EH (cell line): ENCODE data around the gene CHCHD6.
A peak's percentile ranks its signal among the peaks of the same experiment; 100 is the strongest.

Experiments
- DNase-seq: peaks from one replicate; pipeline ENCODE4 v3.0.0-alpha.2; 2015; ENCODE audit warnings: low read depth

The CHCHD6 gene

DNA sequence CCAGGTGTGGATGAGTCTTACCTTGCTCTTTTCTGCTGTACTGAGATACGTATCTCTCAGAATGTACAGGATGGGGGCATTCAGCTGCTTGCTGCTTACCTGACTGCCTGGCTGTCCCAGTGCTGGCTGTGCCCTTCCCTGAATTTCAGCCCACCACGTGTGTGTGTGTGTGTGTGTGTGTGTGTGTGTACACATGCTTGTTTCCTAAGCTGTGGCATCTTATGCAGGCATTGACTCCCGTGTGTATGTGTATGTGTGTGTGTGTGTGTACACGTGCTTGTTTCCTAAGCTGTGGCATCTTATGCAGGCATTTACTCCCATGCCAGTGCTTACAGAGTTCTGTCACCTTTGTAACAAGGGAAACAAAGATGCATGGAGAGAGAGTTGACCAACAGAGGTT, 218.4 kb downstream of the CHCHD6 start:
- DNase-seq, result no peak

DNA sequence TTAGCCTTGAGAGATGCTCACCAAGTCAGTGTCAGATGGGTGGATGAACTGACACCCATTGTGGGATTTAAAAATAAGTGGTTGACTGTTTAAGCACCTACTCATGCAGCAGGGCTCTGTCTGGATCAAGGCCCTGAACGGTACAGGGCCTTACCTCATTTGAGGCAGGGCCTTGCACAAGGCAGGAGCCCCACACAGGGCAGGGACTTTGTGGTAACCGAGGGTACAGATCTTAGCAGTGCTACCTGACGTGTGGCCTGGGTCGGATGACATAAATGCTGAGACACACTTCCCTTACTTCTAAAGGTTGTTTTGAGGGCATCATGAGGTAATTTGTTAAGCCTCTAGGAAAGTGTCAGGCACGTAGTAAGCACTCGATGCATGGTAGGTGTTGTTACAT, 219.4 kb downstream of the CHCHD6 start:
- DNase-seq, result no peak

DNA sequence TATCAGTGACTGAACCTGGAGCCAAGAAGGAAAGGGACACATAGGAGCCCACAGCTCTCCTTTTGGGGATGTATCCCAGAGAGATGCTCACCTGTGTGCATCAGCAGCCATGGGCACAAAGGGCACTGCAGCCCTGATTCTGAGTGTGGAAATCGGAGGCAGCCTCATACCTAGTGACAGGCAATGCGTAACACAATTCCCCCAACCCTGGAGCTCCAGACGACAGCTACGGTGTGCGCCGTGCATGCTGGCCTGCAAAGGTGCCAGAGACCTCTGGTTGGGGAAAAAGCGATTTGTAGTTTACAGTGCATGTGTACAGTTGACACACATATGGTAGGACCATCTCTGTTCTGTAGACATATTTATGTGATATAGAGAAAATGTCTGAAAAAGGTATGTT, 219.9 kb downstream of the CHCHD6 start:
- DNase-seq, result no peak

DNA sequence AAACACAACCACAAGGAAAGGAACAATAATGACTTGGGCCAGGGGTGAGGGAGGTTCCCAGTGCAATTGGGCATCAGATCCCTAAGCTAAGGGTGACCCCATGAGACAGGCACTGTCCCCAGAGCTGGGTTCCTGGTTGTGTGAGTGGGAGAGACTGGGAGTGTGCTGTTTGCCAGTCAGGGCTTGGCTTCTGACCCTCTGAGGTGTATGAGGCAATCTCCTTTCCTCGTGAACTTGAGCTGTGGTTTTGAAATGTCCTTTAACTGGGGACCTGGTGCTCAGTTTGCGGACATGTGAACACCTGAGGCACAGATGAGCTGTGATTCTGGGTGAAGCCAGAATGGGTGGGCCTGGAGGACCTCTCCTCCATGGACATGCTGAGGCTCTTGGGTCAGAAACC, 220.4 kb downstream of the CHCHD6 start:
- DNase-seq, result no peak

DNA sequence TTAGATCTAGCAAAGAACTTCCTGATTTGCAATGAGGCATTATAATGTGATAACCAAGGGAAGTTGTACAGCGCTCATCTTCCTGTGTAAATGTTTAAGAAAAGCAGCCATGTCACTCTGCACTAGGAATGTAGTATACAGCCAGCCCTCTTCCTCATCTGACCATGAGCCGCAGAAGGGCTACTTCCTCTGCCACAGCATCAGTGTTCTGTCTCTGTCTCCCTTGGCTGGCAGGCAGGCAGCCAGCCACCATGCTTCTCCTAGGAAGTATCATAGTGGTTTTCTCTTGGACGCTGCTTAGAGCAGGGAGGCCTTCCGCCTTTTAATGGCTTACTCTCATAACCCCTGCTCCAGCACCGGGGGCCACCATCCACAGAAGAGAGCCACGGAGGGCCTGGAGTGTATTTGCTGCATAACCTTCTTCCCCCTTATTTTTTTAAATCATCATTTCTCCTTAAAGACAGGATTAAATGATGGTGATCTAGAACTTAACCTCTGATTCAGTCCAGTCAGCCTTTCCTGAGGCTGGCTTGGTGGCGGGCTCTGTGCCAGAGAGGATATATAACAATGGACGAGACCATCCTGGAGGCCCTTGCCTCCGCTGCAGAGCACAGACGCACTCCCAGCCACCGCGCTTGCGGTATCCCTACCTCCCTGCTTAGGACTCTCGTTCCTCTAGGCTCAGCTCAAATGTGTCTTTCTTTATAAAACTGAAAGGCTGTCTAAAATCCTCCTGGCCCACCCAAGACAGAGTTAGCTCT, 221.6 kb downstream of the CHCHD6 start:
- peak; percentile 55 for DNase-seq

DNA sequence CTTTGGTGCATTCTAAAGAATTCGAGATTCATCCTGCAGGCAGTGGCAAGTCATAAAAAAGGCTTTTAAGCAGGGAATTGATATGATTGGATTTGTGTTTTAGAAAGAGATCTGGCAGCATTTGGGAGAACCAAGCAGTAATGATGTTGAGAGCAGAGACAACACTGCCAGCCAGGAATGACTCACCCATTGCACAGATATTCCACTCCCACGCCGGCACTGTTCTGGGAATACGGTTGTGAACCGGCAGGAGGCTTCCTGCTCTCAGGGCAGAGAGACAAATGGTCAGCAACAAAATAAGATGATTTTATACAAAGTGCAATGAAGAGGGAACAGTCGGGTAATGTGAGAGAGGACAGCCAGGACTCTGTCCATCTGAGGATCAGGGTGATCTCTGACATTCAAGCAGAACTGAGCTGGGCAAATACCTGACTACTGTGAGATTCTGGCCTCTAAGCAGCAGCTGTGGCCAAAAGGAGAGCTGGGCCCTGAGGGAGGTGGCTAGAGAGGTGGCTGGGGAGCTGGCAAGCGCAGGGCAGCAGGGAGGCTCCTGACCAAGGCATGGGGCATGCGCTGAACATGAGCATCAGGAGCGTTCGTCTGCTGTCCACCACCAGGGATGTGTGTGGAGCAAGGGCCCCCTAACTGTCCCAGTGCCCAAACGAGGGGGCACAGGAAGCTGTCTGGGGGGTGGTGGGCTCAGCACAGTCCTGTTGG, 222.8 kb downstream of the CHCHD6 start:
- peak; percentile 90 for DNase-seq

DNA sequence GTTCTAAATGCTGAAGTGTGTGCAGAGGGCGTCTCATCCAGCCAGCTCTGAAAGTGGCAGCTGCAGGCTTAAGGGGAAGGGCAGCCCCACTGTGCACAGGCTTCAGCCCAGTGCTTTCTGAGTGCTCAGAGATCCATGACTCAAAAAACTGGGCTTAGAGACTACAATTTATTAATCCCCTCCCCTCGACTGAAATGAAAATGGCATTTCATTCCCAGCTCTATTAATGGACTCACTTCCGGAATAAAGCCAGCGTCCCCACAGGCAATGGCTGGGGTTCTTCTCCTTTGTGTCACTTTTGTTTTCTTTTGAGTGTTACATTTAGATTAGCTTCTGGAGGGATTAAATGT, 223.3 kb downstream of the CHCHD6 start:
- peak; percentile 61 for DNase-seq

DNA sequence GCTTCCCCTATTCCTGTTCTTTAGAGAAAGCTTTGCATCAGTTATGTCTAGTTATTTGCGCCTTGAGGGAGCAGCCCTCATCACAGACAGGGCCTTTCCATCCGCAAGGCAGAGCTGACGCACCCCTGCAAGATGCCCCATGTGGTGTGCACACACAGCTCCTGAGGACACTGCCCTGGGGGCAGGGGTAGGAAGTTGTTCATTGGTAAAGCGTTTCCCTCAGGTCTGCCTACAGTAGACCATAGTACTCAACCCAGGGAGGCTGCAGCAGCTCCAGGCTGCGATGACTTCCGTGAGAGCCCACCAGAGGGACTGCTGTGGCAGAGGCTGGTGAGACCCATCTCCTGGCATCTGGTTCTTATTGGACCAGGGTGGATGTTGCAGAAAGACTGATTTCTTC, 223.8 kb downstream of the CHCHD6 start:
- DNase-seq, result peak; percentile 73

DNA sequence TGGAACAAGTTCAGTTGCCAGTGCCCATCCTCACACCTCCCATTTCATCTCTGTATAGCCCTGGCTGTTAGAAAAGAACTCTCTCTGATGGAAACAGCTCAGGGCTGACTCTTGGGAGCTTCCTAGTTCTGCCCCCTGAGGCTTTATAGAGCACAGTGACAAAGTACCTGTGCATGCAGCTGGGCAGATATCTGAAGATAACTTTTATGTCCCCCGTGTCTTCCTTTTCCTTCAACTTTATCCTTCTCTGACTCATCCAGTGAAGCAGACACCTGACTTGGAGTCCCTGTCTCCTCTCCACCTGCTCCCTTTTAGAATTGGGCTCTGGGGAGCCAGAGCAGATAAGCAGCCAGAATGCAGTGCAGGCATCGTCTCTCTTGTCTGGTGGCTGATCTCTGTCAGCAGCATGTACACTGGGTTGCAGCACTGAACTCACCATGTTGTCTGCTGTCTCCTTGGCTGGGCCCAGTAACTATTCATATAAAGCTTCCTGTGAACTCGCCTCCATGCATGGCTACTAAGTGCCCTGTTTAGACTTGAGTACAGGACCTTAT, 225.0 kb downstream of the CHCHD6 start:
- DNase-seq, result no peak

DNA sequence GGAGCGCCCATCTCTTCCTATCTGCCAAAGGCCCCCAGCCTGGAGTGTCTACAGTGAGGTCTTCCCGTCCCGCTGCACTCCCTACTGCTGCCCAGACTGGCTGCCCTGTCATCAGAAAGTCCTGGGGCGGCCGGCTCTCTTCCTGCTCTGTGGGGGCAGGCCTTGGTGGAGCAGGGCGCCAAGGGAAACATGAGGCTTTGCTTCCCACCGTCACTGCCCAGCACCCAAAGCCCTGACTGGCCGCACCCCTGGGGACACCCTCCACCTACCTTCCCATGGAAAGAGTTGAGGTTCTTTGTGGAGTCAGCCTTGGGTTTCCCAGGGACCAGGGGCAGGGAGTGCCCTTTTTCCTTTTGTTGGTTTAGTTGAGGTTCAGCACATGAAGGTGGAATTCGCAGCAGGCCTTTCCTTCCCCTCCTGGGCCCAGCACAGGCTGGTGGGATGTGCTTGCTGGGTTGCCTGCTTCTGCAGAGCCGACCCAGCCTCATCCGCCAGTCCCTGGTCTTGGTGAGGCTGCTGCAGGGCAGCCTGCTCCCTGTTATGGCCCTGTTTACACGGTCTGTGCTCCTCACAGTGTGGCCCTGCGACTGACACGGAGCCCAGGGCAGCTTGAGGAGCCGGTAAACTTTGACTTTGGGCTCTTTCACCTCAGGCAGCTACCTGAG, 227.0 kb downstream of the CHCHD6 start:
- DNase-seq, result no peak

DNA sequence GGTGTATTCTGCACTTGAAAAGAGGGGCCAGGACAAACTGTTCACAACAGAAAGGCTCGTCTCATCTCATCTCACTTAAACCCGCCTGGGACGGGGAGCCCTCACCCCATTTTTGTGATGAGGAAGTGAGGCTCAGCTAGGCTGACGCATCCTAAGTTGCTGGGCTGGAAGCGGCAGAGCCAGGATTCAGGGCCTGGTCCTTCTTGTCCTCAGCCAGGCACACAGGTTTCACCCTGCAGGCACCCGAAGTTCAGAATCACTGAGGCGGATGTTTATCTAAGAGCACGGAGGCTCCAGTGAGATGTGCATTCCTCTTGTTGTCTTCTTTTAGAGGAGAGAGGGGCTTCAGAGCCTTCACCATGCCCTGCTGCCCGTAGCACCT, 227.8 kb downstream of the CHCHD6 start:
- DNase-seq, result no peak

DNA sequence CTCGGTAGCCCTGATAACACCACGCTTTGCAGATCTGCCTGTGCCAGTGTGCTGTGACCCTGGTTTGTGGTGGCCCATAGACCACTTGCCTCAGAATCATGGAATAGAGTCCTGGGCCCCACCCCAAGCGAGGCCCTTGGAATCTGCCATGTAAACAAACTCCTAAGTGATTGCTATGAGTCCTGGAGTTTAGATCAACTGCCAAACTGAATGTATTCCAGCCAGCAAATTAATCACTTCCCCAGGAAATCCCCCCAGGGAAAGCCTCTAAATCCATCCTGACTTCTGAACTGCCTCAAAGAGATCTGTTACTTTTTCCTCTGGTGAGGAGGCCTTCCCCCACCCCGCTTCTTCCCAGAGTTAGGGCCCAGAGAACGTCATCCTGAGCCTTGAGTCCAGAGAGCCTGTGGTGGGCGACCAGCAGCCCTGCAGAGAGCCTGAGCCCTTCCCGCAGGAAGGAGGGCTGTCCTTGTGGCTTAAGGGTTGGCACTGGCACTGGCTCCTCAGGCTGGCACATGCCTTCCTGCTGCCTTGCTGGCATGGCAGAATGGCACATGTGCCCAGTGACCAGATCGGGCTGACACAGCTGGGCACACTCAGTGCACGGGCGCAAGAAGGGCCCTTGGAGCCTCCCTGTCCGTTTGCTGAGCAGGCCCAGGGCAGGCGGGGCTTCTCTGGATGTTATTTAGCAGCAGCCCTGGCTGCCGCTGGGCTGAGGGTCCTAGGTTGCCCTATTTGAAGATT, 228.3 kb downstream of the CHCHD6 start:
- DNase-seq, result peak; percentile 58

DNA sequence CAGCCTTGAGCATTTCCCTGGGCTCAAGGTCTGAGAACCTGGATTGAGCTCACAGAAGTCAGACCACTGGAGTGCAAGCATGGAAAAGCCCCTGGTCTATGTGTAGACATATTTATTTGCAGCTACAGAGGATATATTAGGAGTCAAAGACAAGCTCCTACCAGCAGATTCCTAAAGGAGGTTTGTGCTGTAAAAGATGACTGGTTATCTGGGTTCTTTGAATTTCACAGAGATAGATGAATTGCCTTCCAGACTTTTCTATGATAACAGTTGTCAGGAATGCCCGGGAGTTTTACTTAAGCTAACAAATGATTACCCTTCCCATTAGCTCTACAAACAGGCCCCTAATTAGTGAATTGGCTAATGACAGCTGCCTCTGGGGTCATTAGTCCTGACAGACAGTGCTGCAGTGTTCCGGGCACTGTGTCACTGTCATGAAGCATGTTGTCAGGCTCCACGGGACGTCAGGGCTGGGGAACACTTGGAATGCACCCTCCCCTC, 230.0 kb downstream of the CHCHD6 start:
- DNase-seq, result peak; percentile 77

DNA sequence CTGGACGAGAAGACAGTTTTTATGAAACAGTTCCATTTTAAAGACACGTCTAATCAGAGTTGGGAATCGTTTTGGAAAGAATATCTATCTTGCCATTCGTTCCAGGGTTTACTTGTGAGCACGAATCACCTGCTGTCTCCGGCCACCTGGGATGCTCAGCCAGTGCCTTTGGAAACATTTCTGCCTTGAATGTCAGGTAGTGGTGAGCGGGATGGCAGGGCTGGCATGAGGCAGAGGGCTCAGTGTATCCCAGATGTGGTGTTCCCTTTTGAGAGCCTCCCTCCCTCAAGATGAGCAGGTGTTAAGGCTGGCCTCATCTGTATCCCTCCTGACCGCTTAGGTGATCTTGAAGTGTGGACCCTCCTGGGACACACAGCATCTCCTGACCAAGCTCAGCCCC, 231.0 kb downstream of the CHCHD6 start:
- no peak for DNase-seq

DNA sequence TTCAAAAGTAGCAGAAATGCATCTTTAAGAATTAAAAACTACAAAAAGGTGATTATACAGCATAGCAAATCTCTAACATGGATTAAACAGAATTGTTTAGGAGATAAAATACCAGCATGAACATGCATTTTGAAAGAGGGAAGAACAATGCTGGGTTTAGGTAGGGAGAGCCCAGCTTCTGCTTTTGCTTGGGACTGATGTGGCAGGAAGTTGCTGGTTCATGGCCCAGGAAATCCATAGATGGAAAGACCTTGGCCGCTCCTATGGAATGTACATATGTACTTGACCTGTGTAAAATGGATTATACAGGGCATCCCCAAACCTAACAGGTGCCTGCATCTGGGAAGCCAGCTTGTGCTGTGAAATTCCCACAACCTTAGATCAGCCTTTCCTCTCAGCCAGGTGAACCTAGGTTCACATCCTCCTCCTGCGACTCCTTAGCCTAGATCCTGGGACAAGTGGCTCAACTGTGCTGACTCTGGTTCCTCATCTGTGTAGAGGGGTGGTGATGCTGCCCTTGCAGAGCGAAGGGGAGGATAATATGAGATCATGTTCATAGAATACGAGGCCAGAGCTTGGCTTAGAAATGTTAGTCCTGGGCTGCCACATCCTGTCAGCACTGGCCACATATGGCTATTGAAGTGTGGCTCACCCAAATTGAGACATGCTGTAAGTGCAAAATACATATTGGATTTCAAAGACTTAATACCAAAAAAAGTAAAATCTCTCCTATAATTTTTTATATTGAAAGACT, 231.9 kb downstream of the CHCHD6 start:
- DNase-seq, result no peak

DNA sequence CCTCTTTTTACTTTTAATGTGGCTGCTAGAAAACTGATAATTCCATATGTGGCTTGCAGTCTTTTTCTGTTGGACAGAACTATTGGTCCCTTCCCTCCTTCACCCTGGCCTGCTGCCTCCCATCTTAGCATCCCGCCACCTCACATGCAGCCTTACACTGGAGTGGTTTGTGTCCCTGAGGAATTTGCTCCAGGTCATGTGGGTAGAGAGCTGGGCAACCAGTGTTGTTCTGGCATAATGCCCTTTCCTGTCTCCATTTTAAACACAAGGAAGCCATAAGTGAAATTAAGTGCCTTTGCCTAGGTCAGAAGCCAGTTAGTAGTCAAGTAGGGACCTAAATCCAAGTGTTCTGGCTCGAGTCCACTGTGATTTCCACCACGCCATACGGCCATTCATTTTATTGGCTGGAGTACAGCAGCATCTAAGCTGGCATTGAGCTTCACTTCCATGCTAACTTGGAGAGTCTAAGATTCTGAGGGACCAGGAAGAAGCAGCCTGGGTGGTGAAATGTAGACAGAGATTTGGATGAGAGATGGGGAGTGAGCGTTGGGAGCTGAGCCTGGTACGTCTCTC, 232.9 kb downstream of the CHCHD6 start:
- peak; percentile 47 for DNase-seq

DNA sequence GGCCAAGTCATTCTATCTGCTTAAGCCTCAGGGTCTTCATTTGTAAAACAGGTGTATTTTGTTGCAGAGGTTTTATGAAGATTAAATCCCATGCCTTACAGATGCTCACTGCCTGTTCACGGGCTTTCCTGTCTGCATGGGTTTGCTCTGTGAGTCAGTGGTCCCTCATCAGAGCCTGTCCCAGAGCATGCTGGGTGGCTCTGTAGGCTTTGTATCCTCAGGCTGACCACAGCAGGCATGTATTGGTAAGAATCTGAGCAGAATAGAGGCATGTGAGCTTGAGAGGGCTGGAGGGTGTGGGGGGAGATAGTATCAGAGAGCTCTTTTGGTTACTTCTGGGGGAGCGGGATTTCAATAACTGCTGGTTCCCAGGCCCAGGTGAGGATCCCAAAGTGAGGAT, 233.5 kb downstream of the CHCHD6 start:
- peak; percentile 23 for DNase-seq

DNA sequence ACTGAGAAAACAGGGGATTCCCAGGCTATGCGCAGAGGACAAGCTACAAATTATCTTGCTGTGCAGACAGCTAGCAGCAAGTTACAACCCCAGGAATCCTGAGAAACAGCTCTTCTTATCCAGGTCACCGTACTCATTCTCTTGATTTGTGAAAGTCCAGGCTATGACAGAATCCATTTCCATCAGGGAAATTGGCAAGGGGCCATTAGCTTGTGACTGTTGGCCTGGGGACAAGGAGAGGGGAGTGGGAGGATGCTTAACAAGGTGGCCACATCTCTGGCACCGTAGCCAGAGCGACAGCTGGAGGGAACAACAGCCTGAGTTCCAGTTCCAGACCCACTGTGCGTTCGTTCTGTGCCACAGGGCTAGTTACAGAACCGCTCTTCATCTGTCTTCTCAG, 233.9 kb downstream of the CHCHD6 start:
- DNase-seq, result no peak

DNA sequence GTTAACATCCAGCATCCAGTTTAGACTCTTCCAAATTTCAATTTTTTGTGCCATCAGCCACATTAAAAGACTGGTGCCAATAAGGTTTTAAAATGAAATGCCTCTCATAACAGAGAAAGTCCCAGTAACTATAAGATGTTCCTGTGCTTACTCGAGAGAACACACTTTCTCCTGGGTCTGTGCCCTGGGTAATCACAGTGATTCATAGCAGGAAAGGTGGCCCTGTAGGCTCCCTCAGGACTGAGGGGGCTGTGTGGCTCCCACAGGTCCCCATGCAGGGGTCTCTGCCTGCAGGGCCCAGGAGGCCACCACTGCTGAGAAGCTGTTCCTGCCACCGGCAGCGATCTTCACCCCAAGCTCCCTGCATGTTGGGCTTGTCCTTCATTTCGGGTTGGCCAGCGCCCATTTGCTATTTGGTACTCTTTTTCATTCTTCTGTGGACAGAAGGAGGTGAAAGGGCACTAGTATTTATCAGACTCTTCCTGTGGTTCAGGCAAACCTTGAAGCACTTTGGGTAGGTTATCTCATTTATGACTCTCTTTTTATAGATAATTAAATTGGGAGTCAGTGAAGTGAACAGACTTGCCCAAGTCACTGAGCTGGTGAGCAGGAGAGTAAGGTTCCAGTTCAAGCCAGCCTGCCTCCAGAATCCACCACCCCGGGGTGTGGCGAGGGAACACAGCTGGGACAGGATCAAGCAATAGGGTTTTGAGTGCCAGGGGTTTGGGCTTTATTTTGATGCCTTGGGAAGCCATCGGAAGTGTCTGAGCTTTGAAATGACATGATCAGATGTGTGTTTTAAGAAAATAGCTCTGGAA, 234.7 kb downstream of the CHCHD6 start:
- DNase-seq, result no peak

DNA sequence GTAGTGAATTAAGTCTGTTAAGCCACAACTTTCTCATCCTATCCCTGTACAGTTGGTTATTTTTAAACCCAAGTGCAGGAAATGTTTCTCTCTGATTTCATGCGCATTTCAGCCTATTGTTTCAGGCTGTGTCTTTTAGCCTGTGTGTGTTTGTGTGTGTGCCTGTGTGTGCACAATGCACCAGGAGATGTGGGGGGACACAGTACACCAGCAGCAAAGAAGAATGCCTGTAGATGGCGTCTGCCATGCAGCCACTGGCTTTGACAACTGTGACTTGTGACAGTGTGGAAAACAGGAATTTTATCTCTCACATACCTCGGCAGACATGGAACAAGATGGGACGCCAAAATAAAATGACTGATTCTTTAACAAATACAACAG, 235.3 kb downstream of the CHCHD6 start:
- no peak for DNase-seq
